CD14-positive monocyte (primary cell): Measurements from ENCODE around the gene JMJD7. TPM values are rescaled to one million over a fixed set of nuclear protein-coding genes. Genes with fewer than 3 reads are reported as not detected.

Source experiments
- DNase-seq, 3 donors: peaks; one replicate each; pipeline ENCODE4 v3.0.0-alpha.2; 2011 to 2022
- H2AFZ ChIP-seq: 2 replicates; pipeline ENCODE4 v1.6.0; 2012; ENCODE audit warnings: mild to moderate bottlenecking, low read depth, low read length, inconsistent platforms; ENCODE audit not compliant: insufficient read depth, poor library complexity, severe bottlenecking
- H3K27ac ChIP-seq, 2 donors: 1 replicate in 1 of 2; 2 replicates in 1 of 2; pipeline ENCODE4 v1.5.1; 2012 to 2013; ENCODE audit warnings: low read length in 2 of 2, control low read depth in 1 of 2, inconsistent platforms in 1 of 2, low read depth in 1 of 2, mild to moderate bottlenecking in 1 of 2
- H3K27me3 ChIP-seq, 2 donors: one replicate each; pipeline versions ENCODE4 v1.6.0 to v1.6.1; 2011 to 2013; ENCODE audit warnings: low read length in 2 of 2; ENCODE audit not compliant: control insufficient read depth in 2 of 2, insufficient read depth in 2 of 2
- H3K36me3 ChIP-seq, 2 donors: replicated peaks in 1 of 2; 1 replicate in 1 of 2; 2 replicates in 1 of 2; pipeline versions ENCODE4 v1.5.1 to v1.6.1; 2012 to 2013; ENCODE audit warnings: low read length in 2 of 2, control low read depth in 1 of 2, inconsistent platforms in 1 of 2, mild to moderate bottlenecking in 1 of 2; ENCODE audit not compliant: insufficient read depth in 2 of 2, control insufficient read depth in 1 of 2
- H3K4me1 ChIP-seq, 2 donors: 1 replicate in 1 of 2; 2 replicates in 1 of 2; pipeline versions ENCODE4 v1.5.1 to v1.6.1; 2012 to 2013; ENCODE audit warnings: low read length in 2 of 2, control low read depth in 1 of 2, inconsistent platforms in 1 of 2, mild to moderate bottlenecking in 1 of 2, moderate library complexity in 1 of 2; ENCODE audit not compliant: insufficient read depth in 2 of 2, control insufficient read depth in 1 of 2
- H3K4me2 ChIP-seq: replicated peaks from 2 replicates; pipeline ENCODE3; 2012; ENCODE audit warnings: low read length, moderate library complexity, mild to moderate bottlenecking; ENCODE audit not compliant: poor library complexity, severe bottlenecking; ENCODE audit errors: extremely low read depth
- H3K4me3 ChIP-seq, 3 experiments: fragments of 200-600 bp in 1 of 3; sonication (generic) in 1 of 3; replicated peaks in 1 of 3; 1 replicate in 2 of 3; 2 replicates in 1 of 3; pipeline ENCODE4 v1.5.1; 2011 to 2013; ENCODE audit warnings: low read length in 3 of 3, mild to moderate bottlenecking in 3 of 3, control low read depth in 2 of 3, low read depth in 2 of 3, inconsistent platforms in 1 of 3, moderate library complexity in 1 of 3
- H3K79me2 ChIP-seq: 2 replicates; pipeline ENCODE4 v1.6.0; 2012; ENCODE audit warnings: mild to moderate bottlenecking, control low read depth, inconsistent platforms, low read length, moderate library complexity; ENCODE audit not compliant: insufficient read depth
- H3K9ac ChIP-seq: 2 replicates; pipeline ENCODE4 v1.6.0; 2017; ENCODE audit warnings: low read length, mild to moderate bottlenecking; ENCODE audit not compliant: insufficient read depth, poor library complexity, severe bottlenecking
- H3K9me3 ChIP-seq, 2 donors: replicated peaks in 1 of 2; 1 replicate in 1 of 2; 2 replicates in 1 of 2; pipeline versions ENCODE4 v1.5.1 to v1.6.1; 2012 to 2013; ENCODE audit warnings: low read length in 2 of 2, control low read depth in 1 of 2; ENCODE audit not compliant: control insufficient read depth in 1 of 2, insufficient read depth in 1 of 2
- H4K20me1 ChIP-seq: 2 replicates; pipeline ENCODE4 v1.6.0; 2012; ENCODE audit warnings: mild to moderate bottlenecking, low read length, control low read depth, moderate library complexity; ENCODE audit not compliant: insufficient read depth
- H3K27ac Mint-ChIP-seq, 7 donors: one replicate each; pipeline ENCODE4 v1.8.0; 2020; ENCODE audit warnings: mild to moderate bottlenecking in 7 of 7, mixed read lengths in 7 of 7, moderate library complexity in 6 of 7, inconsistent platforms in 2 of 7
- H3K27me3 Mint-ChIP-seq, 3 donors: one replicate each; pipeline ENCODE4 v1.8.0; 2021 to 2022; ENCODE audit warnings: low read depth in 3 of 3, mild to moderate bottlenecking in 3 of 3, mixed read lengths in 3 of 3, moderate library complexity in 3 of 3, inconsistent platforms in 1 of 3
- H3K36me3 Mint-ChIP-seq, 2 donors: one replicate each; pipeline ENCODE4 v1.8.0; 2020; ENCODE audit warnings: mixed read lengths in 2 of 2, inconsistent platforms in 1 of 2, mild to moderate bottlenecking in 1 of 2
- H3K4me1 Mint-ChIP-seq: one replicate; pipeline ENCODE4 v1.8.0; 2020; ENCODE audit warnings: mild to moderate bottlenecking, mixed read lengths
- H3K4me3 Mint-ChIP-seq, 2 donors: one replicate each; pipeline ENCODE4 v1.8.0; 2020; ENCODE audit warnings: mild to moderate bottlenecking in 2 of 2, mixed read lengths in 2 of 2, moderate library complexity in 1 of 2
- H3K9me3 Mint-ChIP-seq, 7 donors: one replicate each; pipeline ENCODE4 v1.8.0; 2020 to 2022; ENCODE audit warnings: mixed read lengths in 7 of 7, mild to moderate bottlenecking in 6 of 7, moderate library complexity in 6 of 7, inconsistent platforms in 2 of 7
- CTCF ChIP-seq: fragments of 200-600 bp; IDR thresholded peaks from one replicate; pipeline ENCODE4 v1.8.0; 2022; ENCODE audit warnings: antibody characterized with exemption, mild to moderate bottlenecking
- WGBS: methylation state at CpG from one replicate; pipeline ENCODE4 v1.1.5; 2013; ENCODE audit warnings: missing lambda C conversion rate; ENCODE audit not compliant: insufficient coverage; 5-methylcytosine and 5-hydroxymethylcytosine counted together
- intact Hi-C, 2 donors: fragments of 100-400 bp; cut with micrococcal nuclease; formaldehyde crosslinking; loops; one replicate each; pipeline versions ENCODE4 v1.15.0 to v1.15.1; 2023
- polyA plus RNA-seq, 3 donors: library from polyadenylated mRNA; depleted of rRNA in 1 of 3; unstranded in 2 of 3; stranded (reverse) in 1 of 3; fragments of 300-500 nt in 2 of 3; fragments of >200 nt in 1 of 3; fragmentation: Illumina TruSeq in 2 of 3; gene quantifications; 1 replicate in 2 of 3; 2 replicates in 1 of 3; pipeline ENCODE4 v1.2.3, GENCODE V29; 2012 to 2021

The JMJD7 gene
- polyA plus RNA-seq, 3 donors: 11.3 to 18.8 (median 15.2) TPM

DNA sequence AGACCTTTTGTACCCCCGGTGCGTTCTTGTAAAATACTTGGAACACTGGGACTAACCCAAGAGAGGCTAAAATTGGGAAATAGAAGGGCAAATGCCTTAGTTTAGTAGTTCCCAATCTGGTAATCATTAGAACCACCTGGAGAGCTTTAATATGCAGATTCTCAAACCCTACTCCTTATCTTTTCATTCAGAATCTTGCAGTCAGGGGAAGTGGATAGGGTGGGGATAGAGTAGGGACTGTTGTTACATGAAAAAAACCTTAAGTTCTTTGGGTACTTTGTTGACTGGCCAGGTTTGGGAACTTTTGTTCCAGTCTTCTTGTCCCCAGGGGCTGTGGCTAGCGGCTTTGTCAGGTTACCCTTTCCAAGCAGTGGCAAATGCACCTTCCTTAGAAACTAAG, 37.7 kb upstream of the JMJD7 start:
- no peaks in the 10 kb centered on the region for H3K27me3 Mint-ChIP-seq
- Histone ChIP-seq H4K20me1 (peaks cover 5% of the 10 kb centered on the region), H2AFZ (no peak overlapping the region), H3K79me2 (no peaks in the 10 kb centered on the region), H3K9ac (no peak overlapping the region), H3K27me3 (no peaks in the 10 kb centered on the region), H3K36me3 (no peaks in the 10 kb centered on the region), H3K27ac (no peak overlapping the region), H3K4me3 (no peak overlapping the region), H3K4me1 (no peaks in the 10 kb centered on the region), H3K4me2 (no peak overlapping the region), H3K9me3 (no peaks in the 10 kb centered on the region)
- 83% methylated on average over 1 of the region's 3 CpGs for WGBS
- H3K36me3 Mint-ChIP-seq: peaks cover 0 to 6% of the 10 kb centered on the region in 2 donors
- DNase-seq: no peak
- no peaks in the 10 kb centered on the region for H3K9me3 Mint-ChIP-seq
- no peak overlapping the region for H3K27ac Mint-ChIP-seq
- no peak for TF ChIP-seq CTCF
- peaks cover 16% of the 10 kb centered on the region for H3K4me1 Mint-ChIP-seq
- H3K4me3 Mint-ChIP-seq: no peak overlapping the region
- intact Hi-C loops: no loop called here

DNA sequence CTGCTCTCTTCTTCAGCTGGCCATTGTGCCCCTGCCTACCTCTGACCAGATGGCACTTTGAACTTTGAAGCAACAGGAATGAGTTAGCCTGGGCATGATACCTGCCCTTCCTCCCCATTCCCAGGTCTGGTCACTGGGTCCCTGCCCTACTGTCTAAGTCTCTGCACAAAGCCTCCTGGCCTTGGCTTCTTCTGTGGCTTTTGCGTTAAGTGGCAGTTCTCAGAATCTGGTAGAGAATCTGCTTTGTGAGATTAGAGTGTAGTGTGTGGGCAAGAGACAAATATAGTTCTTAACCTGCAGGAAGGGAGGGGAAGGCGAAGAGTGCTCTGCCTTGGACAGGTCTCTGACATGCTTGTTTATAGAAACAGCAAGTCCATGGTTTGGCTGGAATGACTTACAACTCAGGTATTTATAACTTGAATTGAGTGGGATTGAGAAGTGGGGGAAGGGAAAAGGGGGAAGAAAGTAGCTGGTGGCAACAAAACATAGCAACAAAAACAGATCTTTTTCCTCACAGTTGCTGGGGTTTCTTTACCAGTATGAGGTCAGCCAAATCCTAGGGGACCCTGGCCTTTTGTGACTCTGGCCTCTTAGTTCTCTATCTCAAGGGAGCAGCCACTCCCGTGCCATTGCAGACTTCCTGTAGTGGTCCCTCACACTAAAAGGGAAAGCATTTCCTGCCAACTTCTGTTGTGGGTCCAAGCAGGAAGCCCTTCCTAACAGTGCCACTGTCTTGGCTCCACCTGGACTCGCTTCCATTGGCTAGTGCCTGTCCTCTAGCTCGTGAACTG, 36.9 kb upstream of the JMJD7 start:
- intact Hi-C loops: no loop called here
- no peaks in the 10 kb centered on the region for H3K9me3 ChIP-seq
- H3K4me1 Mint-ChIP-seq: peaks cover 17% of the 10 kb centered on the region
- H3K79me2 ChIP-seq: no peaks in the 10 kb centered on the region
- peak overlapping the region in 1 of 7 donors; percentile 43 for H3K27ac Mint-ChIP-seq
- no peaks in the 10 kb centered on the region for H3K9me3 Mint-ChIP-seq
- H2AFZ ChIP-seq: no peak overlapping the region
- H3K27ac ChIP-seq: no peak overlapping the region
- H3K4me2 ChIP-seq: no peak overlapping the region
- 41% methylated on average over 4 of the region's 5 CpGs for WGBS
- no peak for TF ChIP-seq CTCF
- no peaks in the 10 kb centered on the region for H3K27me3 Mint-ChIP-seq
- H3K4me1 ChIP-seq: no peaks in the 10 kb centered on the region
- H3K27me3 ChIP-seq: no peaks in the 10 kb centered on the region
- no peaks in the 10 kb centered on the region for H3K36me3 ChIP-seq
- peaks cover 5% of the 10 kb centered on the region for H4K20me1 ChIP-seq
- no peak overlapping the region for H3K4me3 Mint-ChIP-seq
- no peak overlapping the region for H3K4me3 ChIP-seq
- no peak for DNase-seq
- no peak overlapping the region for H3K9ac ChIP-seq
- peaks cover 0 to 6% of the 10 kb centered on the region in 2 donors for H3K36me3 Mint-ChIP-seq
